HG03060 (cell line): Measurements from ENCODE around the gene SMAD5.

Source experiments
- ATAC-seq: cut with Tn5 transposase; IDR thresholded peaks from one replicate; pipeline ENCODE4 v1.9.1; 2021; ENCODE audit warnings: low read depth, moderate number of reproducible peaks; ENCODE audit not compliant: unreplicated experiment

Gene SMAD5

DNA sequence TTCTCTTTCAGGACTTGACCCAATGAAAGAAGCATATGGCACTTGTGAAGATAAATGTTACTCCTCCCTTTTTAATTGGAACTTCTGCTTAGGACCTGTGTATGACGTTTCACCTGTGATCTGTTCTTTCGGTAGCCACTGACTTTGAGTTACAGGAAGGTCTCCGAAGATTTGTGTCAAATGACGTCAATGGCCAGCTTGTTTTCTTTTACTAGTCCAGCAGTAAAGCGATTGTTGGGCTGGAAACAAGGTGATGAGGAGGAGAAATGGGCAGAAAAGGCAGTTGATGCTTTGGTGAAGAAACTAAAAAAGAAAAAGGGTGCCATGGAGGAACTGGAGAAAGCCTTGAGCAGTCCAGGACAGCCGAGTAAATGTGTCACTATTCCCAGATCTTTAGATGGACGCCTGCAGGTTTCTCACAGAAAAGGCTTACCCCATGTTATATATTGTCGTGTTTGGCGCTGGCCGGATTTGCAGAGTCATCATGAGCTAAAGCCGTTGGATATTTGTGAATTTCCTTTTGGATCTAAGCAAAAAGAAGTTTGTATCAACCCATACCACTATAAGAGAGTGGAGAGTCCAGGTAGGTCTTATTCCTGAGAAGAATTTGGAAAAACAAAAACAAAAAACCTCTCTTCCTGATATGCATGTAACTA is 21.1 kb downstream of the SMAD5 start:
- no peak for ATAC-seq

DNA sequence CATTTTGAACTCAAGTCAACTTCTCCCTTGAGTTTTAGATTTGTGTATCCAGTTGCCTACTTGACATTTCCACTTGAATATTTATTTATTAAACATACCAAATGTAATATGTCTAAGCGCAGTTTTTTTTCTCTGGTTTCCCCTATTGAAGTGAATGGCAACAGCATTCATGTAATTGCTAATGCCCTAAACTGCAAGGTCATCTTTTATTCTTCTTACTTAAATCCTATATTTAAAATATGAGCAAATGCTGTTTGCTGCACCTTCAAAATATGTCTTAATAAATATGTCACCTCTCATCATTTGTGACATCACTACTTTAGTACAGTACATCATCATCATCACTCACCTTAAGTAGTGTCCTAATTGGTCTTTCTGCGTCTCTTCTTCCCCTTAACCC is 22.4 kb downstream of the SMAD5 start:
- no peak for ATAC-seq

DNA sequence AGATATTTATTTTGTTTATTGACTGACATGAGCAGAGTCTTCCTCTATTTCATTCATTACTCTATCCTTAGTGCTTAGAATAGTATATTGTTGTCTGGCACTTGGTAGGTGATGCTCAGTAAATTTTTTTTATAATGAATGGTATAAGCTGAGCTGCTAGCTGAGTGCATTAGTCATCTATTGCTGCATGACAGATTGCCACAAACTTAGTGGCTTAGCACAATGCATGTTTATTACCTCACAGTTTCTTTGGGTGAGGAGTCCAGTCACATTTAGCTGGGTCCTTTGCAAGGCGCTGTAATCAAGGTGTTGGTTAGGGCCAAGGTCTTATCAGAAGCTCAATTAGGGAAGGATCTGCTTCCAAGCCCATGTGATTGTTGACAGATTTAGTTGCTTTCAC is 23.1 kb downstream of the SMAD5 start:
- no peak for ATAC-seq

DNA sequence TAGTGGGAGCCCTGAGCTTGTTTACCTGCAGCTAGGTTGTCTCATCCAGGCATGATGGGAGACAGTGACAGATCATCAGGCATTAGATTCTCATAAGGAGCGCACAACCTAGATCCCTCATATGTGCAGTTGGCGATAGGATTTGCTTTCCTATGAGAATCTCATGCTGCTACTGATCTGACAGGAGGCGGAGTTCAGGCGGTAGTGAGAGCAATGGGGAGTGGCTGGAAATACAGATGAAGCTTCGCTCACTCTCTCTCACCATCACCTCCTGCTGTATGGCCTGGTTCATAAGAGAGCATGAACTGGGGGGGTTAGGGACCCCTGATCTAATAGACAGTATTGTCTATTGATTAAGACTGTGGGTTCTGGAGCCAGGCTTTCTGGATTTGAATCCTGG is 24.9 kb downstream of the SMAD5 start:
- no peak for ATAC-seq

DNA sequence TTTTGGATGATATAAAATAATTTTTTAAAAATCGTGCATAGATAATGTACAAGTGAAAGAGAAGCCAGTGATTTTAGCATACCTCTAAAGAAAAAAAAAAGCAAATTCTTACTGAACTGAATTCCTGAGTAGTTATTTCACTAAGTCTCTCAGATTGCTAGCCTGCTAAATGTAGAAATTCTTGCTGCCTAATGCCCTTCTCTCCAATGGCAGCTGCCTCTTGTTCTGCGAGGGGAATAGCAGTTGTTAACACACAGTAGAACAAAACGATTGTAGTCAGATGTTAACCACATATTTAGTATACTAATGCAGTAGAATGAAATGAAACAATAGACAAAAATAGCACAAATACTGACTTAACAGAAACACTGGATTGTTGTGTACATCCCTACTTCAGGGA is 26.8 kb downstream of the SMAD5 start:
- no peak for ATAC-seq

DNA sequence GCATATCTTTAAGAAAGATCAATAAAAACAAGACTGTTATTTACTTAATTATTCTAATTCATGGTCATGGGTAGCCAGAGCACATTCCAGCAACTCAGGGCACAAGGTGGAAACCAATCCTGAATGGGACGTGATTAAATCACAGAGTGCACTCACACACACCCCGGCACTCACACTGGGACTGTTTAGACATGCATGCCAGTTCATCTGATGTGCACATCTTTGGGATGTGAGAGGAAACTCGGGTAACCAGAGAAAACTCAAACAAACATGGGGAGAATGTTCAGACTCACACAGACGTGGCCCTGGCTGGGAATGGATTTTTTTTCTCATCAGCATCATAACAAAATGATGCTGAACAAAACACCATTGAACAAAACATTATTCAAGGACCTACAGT is 29.4 kb downstream of the SMAD5 start:
- no peak for ATAC-seq

DNA sequence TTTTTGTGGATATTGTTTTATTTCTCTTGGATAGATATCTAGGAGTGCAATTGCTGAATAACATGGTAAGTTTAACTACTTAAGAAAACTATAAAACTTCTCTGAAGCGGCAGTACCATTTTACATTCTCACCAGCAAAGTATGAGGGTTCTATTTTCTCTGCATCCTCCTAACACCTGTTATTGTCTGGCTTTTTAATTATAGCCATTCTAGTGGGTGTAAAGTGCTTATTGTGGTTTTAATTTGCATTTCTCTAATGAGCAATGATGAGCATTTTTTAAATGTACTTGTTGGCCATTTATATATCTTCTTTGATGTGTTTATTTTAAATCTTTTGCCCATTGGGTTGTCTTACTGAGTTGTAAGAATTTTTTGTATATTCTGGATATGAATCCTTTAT is 31.6 kb downstream of the SMAD5 start:
- ATAC-seq, result no peak

DNA sequence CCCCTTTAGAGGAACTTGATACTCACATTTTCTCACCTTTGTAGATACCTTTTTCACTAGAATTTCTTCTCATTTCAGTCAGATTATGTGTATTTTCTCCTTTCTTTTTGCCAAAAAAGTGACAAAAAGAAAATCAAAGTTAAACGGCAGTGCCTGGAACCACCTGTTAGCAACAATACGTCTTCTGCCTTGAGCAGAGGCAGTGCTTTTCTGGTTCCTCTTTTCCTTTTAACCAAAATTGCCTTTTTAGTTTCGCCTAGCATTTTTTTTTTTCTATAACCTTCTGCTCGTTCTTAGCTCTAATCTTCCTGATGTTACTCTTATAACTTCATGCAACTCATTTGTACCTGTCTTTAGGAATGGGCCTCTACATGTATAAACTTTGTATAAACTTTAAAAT is 34.3 kb downstream of the SMAD5 start:
- ATAC-seq, result no peak

DNA sequence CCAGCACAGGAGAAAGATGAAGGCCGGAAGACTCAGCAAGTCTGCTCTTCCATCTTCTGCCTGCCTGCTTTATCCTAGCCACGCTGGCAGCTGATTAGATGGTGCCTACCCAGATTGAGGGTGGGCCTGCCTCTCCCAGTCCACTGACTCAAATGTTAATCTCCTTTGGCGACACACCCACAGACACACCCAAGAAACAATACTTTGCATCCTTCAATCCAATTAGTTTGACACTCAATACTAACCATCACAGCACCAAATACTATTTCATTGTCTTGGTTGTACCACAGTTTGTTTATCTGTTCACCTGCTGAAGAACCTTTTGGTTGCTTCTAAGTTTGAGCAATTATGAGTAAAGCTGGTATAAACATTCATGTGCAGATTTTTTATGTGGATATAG is 36.6 kb downstream of the SMAD5 start:
- no peak for ATAC-seq

DNA sequence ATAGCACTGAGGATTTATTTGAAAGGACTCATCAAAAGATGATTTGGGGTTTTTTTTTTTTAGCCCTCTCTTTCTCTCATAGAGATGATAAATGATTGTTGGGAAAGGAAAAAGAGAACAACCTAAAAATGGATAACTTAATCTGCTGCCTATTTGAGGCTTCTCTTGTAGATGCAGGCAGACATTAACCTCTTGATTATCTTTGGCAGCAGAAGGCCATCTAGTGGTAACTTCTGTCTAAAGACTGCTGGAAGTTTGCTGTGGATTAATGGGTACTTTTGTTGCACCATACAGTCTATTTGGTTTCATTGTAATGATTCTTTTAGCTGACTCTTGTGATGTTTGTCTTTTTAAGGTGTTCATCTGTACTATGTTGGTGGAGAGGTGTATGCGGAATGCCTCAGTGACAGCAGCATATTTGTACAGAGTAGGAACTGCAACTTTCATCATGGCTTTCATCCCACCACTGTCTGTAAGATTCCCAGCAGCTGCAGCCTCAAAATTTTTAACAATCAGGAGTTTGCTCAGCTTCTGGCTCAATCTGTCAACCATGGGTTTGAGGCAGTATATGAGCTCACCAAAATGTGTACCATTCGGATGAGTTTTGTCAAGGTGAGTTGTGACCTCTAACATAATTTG is 41.5 kb downstream of the SMAD5 start:
- peak; percentile 65 for ATAC-seq

DNA sequence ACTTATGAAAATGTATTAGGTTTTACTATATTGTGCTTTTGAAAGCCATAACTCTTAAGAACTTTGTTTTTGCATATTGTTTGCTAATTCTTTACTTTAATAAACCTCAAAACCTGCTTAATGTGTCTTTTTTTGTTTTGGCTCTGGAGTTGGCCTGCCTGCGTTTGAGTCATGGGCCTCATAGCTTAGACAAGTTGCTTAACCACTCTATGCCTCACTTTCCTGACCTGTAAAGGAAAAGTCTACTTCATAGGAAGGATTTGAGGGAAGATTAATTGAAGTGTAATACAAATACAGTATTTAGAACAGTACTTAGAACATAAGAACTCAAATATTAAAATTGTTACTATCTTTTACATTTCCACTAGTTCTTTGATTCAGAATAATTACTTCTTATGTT is 50.0 kb downstream of the SMAD5 start:
- ATAC-seq, result no peak

DNA sequence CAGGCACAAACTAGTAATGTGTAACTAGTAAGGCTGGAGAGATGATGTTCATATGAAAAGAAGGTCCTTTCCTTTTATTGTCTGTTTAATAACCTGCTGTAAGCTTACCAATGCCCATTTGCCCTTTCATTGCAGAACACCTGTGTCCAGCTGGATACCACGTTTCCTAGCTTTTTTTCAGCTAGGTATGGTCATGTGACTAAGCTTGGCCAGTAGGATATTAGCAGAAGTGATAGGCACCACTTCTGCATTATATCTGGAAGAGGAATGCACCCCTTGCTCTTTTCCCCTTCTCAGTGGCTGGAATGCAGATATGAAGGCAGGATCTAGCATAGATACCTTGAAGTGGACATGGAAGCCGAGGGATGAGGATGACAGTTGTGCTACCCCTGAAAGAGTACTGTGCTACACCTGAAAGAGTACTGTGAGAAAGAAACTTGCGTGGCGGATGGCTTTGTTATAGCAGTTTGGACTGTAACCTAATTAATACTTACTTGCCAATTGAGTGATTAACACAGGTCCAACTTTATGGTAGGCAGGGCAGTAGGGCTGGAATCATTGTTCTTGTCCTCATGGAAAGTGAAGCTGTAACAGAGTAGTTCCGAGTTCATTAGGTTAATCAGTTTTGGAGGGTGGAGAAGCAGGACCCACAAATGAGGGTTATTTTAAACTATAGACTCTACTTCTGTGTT is 53.5 kb downstream of the SMAD5 start:
- ATAC-seq, result no peak

DNA sequence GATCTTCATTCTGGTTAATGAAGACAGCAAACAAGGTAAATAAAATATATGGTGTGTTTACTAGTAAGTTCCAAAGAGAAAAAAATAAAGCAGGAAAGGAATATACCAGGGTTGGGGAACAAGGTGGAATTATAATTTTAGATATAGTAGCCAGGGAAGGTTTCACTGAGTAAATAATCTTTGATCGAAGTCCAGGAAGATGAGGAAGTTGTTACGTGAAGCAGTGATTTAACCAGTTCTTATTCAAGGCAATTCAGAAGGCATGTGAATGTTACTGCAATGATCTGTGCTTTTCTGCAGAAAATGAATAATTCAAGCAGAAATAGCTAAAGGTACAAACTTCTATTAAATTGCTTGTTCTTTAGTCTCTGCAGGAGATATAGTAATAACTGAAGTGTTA is 54.2 kb downstream of the SMAD5 start:
- ATAC-seq, result no peak

DNA sequence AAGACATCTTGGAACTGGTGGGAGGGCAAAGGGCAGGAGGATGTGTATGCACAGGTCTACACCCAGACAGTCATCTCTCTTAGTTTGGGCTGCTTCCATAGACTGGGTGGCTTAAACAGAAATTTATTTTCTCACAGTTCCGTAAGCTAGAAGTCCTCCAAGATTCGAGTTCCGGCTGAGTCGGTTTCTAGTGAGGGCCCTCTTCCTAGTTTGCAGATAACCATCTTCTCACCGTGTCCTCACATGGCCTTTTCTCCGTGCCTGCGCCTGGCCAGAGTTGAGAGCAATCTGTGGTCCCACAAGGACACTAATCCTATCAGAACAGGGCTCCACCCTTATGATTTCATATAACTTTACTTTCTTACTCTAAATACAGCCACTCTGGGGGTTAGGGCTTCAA is 56.2 kb downstream of the SMAD5 start:
- ATAC-seq, result no peak

DNA sequence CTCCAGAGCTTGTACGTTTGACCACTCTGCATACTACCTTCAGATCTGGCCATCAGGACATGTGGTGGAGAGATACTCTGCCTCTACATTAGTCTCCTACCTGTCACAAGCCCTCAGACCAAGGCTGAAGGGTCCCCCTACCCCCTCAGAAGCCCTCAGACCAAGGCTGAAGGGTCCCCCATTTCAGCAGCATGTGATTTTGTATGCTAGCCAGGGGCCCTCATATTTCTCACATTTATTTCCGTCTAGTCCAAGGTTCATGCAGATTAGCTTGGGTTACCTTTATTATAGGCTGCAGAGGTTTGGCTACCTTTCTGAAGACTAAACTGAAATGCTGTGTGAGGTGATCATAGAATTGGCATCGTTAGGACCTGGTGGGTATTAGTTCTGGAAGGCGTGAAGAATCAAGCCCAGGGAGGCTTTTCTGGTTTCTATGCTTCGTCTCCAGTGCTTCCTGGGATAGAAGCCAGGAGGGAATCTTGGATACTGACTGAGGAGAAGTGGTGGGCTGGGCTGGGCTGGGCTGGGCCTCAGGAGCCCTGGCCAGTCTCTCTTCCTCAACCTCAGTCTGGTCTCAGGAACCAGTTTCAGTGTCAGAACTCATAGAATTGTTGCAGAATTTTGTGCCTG is 57.6 kb downstream of the SMAD5 start:
- no peak for ATAC-seq

DNA sequence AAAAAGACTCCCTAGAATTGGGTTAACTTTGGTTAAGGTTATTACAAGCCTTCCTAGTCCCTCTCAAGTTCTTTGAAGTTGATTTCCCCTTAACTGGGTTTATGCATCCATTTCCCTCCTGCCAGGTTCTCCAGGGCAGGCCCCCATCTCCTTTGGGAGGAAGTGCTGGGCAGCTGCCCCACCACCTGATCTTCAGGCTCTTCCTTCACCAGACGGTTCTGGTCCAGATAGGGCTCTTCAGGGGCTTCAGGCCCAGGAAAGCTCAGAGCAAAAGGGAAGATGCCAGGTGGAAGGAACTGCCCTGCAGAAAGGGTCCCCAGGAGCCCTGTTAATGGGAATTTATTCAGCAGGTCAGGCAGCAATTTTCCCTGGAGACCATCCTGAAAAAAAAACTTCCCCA is 58.3 kb downstream of the SMAD5 start:
- ATAC-seq, result no peak

DNA sequence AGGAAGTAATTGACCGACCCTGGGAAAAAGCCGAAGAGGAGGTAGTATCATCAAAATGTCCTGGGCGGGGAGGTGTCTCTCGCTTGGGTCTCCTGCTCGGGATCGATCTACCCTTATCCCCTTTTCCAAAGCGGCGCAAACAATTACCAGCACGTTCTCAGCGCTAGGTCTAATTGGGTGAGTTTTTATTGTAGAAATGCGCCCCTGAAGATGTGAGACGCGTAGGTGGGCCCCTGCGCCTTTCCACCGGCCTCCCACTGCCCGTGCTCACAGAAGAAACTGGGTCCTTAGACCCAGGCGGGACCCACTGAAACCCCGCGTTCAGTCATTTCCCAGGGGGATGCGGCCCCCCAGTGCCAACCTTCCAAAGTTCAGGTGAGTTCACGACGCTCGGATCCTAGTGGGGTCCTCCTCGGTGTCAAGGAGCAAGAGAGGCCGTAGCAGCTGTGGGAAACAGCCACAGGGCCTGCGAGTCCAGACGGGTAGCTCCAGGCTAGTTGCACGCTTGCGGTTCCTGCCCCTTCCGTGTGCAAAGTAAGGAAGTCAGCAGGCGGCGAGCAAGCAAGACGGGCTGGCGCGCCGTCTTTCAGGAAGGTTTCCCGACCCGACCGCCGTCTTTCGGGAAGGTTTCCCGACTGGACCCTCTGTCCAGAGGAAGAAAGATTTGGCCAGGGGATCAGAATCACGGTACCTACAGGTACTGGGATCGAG is 58.8 kb downstream of the SMAD5 start:
- ATAC-seq, result no peak

DNA sequence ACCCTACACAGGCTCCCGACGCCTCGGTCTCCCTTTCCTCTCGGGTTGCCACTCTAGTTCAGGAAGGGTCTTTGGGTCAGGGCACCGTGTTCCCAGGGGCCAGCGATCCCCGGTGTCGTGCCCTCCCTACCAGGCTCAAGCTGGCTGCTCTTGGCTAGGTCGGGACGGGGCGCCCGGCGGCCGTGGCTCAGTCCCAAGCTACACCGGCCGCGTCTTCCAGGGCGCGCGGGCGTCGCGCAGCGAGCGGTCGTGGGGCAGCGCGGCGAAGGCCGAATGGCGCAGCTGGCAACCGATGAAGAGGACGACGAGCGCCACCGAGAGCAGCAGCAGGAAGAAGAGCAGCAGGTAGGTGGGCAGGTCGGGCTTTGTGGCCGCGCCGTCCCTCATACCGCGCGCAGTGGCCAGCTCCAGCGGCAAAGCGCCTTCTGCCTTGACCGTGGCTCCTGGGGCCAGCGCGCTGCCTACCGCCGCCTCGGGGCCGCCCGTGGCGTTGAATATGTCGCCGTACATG is 59.4 kb downstream of the SMAD5 start:
- no peak for ATAC-seq

DNA sequence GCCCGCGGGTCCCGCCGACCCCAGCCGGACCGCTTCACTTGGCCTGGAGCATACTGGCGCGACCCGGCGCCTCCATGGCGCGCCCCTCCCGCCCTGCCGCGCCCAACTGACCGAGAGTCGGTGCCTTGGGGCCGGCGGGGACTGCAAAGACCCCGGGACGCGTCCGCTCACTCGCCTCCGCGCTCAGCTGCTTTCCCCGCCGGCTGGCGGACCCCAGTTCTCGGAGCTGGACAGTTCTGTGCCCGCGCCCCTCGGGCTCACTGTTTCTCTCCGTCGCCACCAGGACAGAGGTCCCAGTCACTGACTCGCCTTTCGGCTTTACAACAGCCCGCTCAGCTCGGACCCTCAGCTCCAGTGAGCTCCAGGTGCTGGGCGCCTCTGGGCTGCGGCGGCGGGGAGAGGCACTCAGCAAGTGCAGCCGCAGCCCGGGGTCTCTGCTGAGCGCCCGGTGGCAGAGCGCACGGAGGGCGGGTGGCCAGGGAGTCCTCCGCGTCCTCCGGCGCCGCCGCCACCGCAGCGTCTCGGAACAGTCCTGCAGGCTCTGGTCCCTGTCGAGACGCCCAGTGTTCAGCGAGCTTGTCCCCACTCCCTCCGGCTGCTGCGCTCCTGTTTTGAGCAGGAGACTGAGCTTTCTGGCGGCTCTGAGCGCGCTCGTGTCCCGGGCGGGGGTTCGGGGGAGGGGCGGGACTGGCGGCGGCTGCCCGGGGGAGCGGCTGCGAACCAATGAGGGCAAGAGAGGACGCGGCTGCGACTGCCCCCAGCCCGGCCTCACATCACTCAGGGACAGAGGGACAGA is 60.1 kb downstream of the SMAD5 start, which contains the start of gene SMIM32:
SMIM32 (minus strand) TSS at position 637 of the 796 bp plus-strand sequence. CDS start 638 bp downstream, outside the sequence.
- no peak for ATAC-seq
